Endothelial cell of umbilical vein (primary cell): Measurements from ENCODE around the gene CDCA7L. TPM values are rescaled to one million over a fixed set of nuclear protein-coding genes. Genes with fewer than 3 reads are reported as not detected.

Source experiments
- BruUV-seq: library from RNA; stranded (reverse); fragments of 400-500 nt; replicated peaks from 2 replicates; lab custom pipeline; 2021; lab: Mats Ljungman, UMichigan
- CTCF ChIA-PET: fragments of 300-600, 350-600 bp; sonication (Branson Sonifier 250); formaldehyde crosslinking; loops from one replicate; lab custom pipeline; 2021; ENCODE audit warnings: antibody characterized with exemption, inconsistent platforms; lab: Charles Lee
- POLR2A ChIA-PET: fragments of 300-600, 350-600 bp; sonication (Branson Sonifier 250); formaldehyde crosslinking; loops from one replicate; lab custom pipeline; 2021; ENCODE audit warnings: antibody characterized with exemption, inconsistent platforms; lab: Charles Lee
- DNase-seq: peaks from one replicate; pipeline ENCODE4 v3.0.0-alpha.2; 2011; ENCODE audit warnings: low read depth, low spot score
- FAIRE-seq: peaks from 2 replicates; lab custom pipeline; 2011; peaks lifted over from hg19 to GRCh38; lab: Jason Lieb, UNC
- H2AFZ ChIP-seq: 2 replicates; pipeline ENCODE4 v1.6.0; 2012; ENCODE audit warnings: low read depth, low read length, control low read depth, inconsistent platforms
- H3K27ac ChIP-seq: 2 replicates; pipeline ENCODE4 v1.5.1; 2011; ENCODE audit warnings: low read depth, mild to moderate bottlenecking, control low read depth, low read length, moderate library complexity; ENCODE audit not compliant: insufficient read depth
- H3K27me3 ChIP-seq, 2 experiments: 2 replicates each; pipeline versions ENCODE4 v1.6.0 to v1.6.1; 2011; ENCODE audit warnings: low read length in 2 of 2, mixed read lengths in 1 of 2; ENCODE audit not compliant: control insufficient read depth in 2 of 2, insufficient read depth in 2 of 2
- H3K36me3 ChIP-seq, 2 experiments: 2 replicates in 1 of 2; 3 replicates in 1 of 2; pipeline ENCODE4 v1.5.1; 2011; ENCODE audit warnings: low read length in 2 of 2, mild to moderate bottlenecking in 1 of 2, moderate library complexity in 1 of 2; ENCODE audit not compliant: control insufficient read depth in 2 of 2, insufficient read depth in 2 of 2; ENCODE audit errors: extremely low read depth in 1 of 2
- H3K4me1 ChIP-seq: 3 replicates; pipeline ENCODE4 v1.5.1; 2011; ENCODE audit warnings: mild to moderate bottlenecking, low read length; ENCODE audit not compliant: control insufficient read depth, insufficient read depth; ENCODE audit errors: extremely low read depth
- H3K4me2 ChIP-seq: 2 replicates; pipeline ENCODE4 v1.6.1; 2011; ENCODE audit warnings: low read length, control low read depth, mixed read lengths; ENCODE audit not compliant: insufficient read depth
- H3K4me3 ChIP-seq, 3 experiments: fragments of 200-600 bp in 1 of 3; sonication (generic), shearing (Covaris generic) in 1 of 3; replicated peaks in 1 of 3; 2 replicates each; pipeline ENCODE4 v1.5.1; 2011 to 2016; ENCODE audit warnings: control low read depth in 3 of 3, low read length in 3 of 3, mild to moderate bottlenecking in 2 of 3, inconsistent platforms in 1 of 3, low read depth in 1 of 3, moderate library complexity in 1 of 3; ENCODE audit not compliant: insufficient read depth in 1 of 3
- H3K79me2 ChIP-seq: 2 replicates; pipeline ENCODE4 v1.6.0; 2012; ENCODE audit warnings: low read length, inconsistent platforms; ENCODE audit not compliant: control insufficient read depth, insufficient read depth
- H3K9ac ChIP-seq: replicated peaks from 2 replicates; pipeline ENCODE3; 2011; ENCODE audit warnings: low read length, control low read depth; ENCODE audit not compliant: insufficient read depth; ENCODE audit errors: extremely low read depth
- H3K9me1 ChIP-seq: replicated peaks from 3 replicates; pipeline ENCODE4 v1.6.0; 2011; ENCODE audit warnings: mild to moderate bottlenecking, low read length; ENCODE audit not compliant: control insufficient read depth, insufficient read depth; ENCODE audit errors: extremely low read depth
- H3K9me3 ChIP-seq: replicated peaks from 2 replicates; pipeline ENCODE4 v1.5.1; 2012; ENCODE audit warnings: low read length, inconsistent platforms; ENCODE audit not compliant: control insufficient read depth, insufficient read depth
- H4K20me1 ChIP-seq: replicated peaks from 2 replicates; pipeline ENCODE3; 2011; ENCODE audit warnings: mild to moderate bottlenecking, low read length; ENCODE audit not compliant: control insufficient read depth, insufficient read depth; ENCODE audit errors: extremely low read depth
- CTCF ChIP-seq, 2 donors: IDR thresholded peaks; 1 replicate in 1 of 2; 2 replicates in 1 of 2; pipeline ENCODE4 v1.5.1; 2011; ENCODE audit warnings: low read length in 2 of 2, mild to moderate bottlenecking in 2 of 2, moderate library complexity in 2 of 2, control low read depth in 1 of 2, inconsistent platforms in 1 of 2, low read depth in 1 of 2; ENCODE audit not compliant: insufficient read depth in 1 of 2; ENCODE audit errors: extremely low read depth in 1 of 2
- EZH2 ChIP-seq: IDR thresholded peaks from 2 replicates; pipeline ENCODE4 v1.6.1; 2012; ENCODE audit warnings: borderline replicate concordance, low read depth, mild to moderate bottlenecking, moderate library complexity, low read length, inconsistent platforms; ENCODE audit not compliant: severe bottlenecking
- FOS ChIP-seq: IDR thresholded peaks from 2 replicates; pipeline ENCODE4 v1.6.1; 2011; ENCODE audit warnings: mild to moderate bottlenecking, low read length, moderate library complexity, borderline replicate concordance; ENCODE audit not compliant: insufficient read depth
- GATA2 ChIP-seq: IDR thresholded peaks from 2 replicates; pipeline ENCODE4 v1.7.0; 2011; ENCODE audit warnings: low read depth, mild to moderate bottlenecking, moderate library complexity, mixed read lengths, low read length; ENCODE audit not compliant: insufficient read length, insufficient read depth
- JUN ChIP-seq: IDR thresholded peaks from 2 replicates; pipeline ENCODE4 v1.6.1; 2011; ENCODE audit warnings: borderline replicate concordance, low read depth; ENCODE audit not compliant: insufficient read length, insufficient read depth
- MAX ChIP-seq: IDR thresholded peaks from 2 replicates; pipeline ENCODE4 v1.6.1; 2011; ENCODE audit not compliant: insufficient read depth, insufficient read length
- MYC ChIP-seq: IDR thresholded peaks from one replicate; pipeline ENCODE4 v1.6.1; 2011; ENCODE audit warnings: mild to moderate bottlenecking, low read depth, low read length
- POLR2A ChIP-seq: IDR thresholded peaks from 2 replicates; pipeline ENCODE4 v1.6.1; 2012; ENCODE audit warnings: low read depth, mild to moderate bottlenecking, control low read depth, low read length
- POLR2AphosphoS5 ChIP-seq: IDR thresholded peaks from 2 replicates; pipeline ENCODE4 v1.6.1; 2012; ENCODE audit warnings: low read depth, mild to moderate bottlenecking, control low read depth, low read length, moderate library complexity; ENCODE audit not compliant: insufficient read depth
- dilution Hi-C: fragments of 300-500 bp; cut with MboI; formaldehyde crosslinking; loops from one replicate; pipeline ENCODE4 v1.15.0; 2019; ENCODE audit warnings: low sequenced_read_pairs; ENCODE audit not compliant: extremely low pct_ligation_motif_present
- intact Hi-C: fragments of 100-400 bp; cut with micrococcal nuclease; formaldehyde crosslinking; loops from one replicate; pipeline ENCODE4 v1.10.0; 2022
- polyA plus RNA-seq, 4 experiments: library from polyadenylated mRNA; depleted of rRNA in 3 of 4; stranded (reverse) in 3 of 4; unstranded in 1 of 4; fragments of >200 nt; gene quantifications; 2 replicates each; pipeline versions ENCODE4 v1.2.1 to v1.2.3, GENCODE V29; 2011 to 2012; ENCODE audit warnings: missing spikeins in 1 of 4
- total RNA-seq: library from RNA; stranded (reverse); gene quantifications from 2 replicates; pipeline ENCODE4 v1.2.3, GENCODE V29; 2021

The CDCA7L gene
- total and polyA plus RNA-seq, 2 donors (not counting 3 experiments of a cell fraction or from before 2014, with no cell fraction given): 68.4 to 91.6 TPM

GRCh38 chr7:21966271-21966670 is 20.6 kb upstream of the CDCA7L start:
- H3K4me3 ChIP-seq: no peak overlapping the region
- FAIRE-seq: no peak
- no peaks in the 10 kb centered on the region for H4K20me1 ChIP-seq
- ChIA-PET CTCF (interaction anchor here (0.8 kb wide), 1 partner anchor 17 kb away, joined by 3 read pairs; no protein-coding TSS in a partner anchor), POLR2A (no interaction called here)
- no peak overlapping the region for H3K4me2 ChIP-seq
- peaks cover under 1% of the 10 kb centered on the region for H3K4me1 ChIP-seq
- dilution Hi-C loops: no loop called here
- intact Hi-C loops: no loop called here
- H3K27ac ChIP-seq: no peak overlapping the region
- no peaks in the 10 kb centered on the region for H3K27me3 ChIP-seq
- no peak overlapping the region for H3K9ac ChIP-seq
- no peaks in the 10 kb centered on the region for H3K79me2 ChIP-seq
- BruUV-seq: no TSS peak
- DNase-seq: no peak
- H3K36me3 ChIP-seq: no peaks in the 10 kb centered on the region
- no peaks in the 10 kb centered on the region for H3K9me1 ChIP-seq
- H3K9me3 ChIP-seq: no peaks in the 10 kb centered on the region
- no peak overlapping the region for H2AFZ ChIP-seq
- TF ChIP-seq MAX (no peak), GATA2 (no peak), POLR2A (no peak), POLR2AphosphoS5 (no peak), JUN (no peak), FOS (no peak)

DNA sequence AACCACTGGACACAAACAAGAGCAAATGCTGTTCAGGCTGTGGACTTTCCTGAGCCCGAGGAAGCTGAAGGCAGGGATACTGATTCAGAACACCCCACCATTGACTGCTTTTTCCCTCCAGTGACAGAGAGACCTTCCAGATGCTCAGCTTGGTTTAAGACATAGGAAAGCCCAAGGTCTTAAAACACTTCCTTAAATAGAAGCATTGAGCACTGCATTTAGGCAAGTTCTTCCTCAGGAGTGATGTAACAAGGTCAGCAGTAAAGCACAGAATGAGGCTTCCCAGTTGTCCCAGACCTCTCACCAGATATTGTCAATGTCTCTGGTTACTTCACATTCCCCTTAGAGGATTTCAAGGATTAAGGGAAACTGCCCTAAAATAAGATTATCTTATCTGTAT is 19.6 kb upstream of the CDCA7L start:
- FAIRE-seq (no peak), DNase-seq (no peak)
- dilution Hi-C loops (no loop called here), intact Hi-C loops (no loop called here)
- CTCF ChIA-PET: interaction anchor here (0.8 to 1.6 kb wide), 2 partner anchors 13 to 16 kb away, joined by 3 read pairs; no protein-coding TSS in a partner anchor
- Histone ChIP-seq H3K9me3 (no peaks in the 10 kb centered on the region), H3K79me2 (no peaks in the 10 kb centered on the region), H3K4me3 (no peak overlapping the region), H3K27me3 (no peaks in the 10 kb centered on the region), H2AFZ (no peak overlapping the region), H3K9ac (no peak overlapping the region), H3K9me1 (no peaks in the 10 kb centered on the region), H3K36me3 (no peaks in the 10 kb centered on the region), H3K4me1 (peaks cover 7% of the 10 kb centered on the region), H4K20me1 (no peaks in the 10 kb centered on the region), H3K4me2 (no peak overlapping the region), H3K27ac (no peak overlapping the region)
- BruUV-seq: no TSS peak
- TF ChIP-seq GATA2 (no peak), MYC (no peak), POLR2AphosphoS5 (no peak), FOS (no peak), POLR2A (no peak), JUN (no peak), CTCF (IDR thresholded peaks at IDR 0.05; ENCODE audit: extremely low read depth in 1 of 2, insufficient read depth in 1 of 2, low read depth in 1 of 2, low read length in 2 of 2) (no peak), MAX (no peak), EZH2 (no peak)
- POLR2A ChIA-PET: no interaction called here
